ENCODE results near the gene DGAT2L6. TPM values are rescaled to one million over a fixed set of nuclear protein-coding genes. Genes with fewer than 3 reads are reported as not detected.
"Not testable (repeated sequence)": the region's sequence is repeated elsewhere in the genome, so short reads cannot be mapped to it uniquely, and the experiment has no call there.

Gene DGAT2L6
- total RNA-seq, 2 donors from 2014 or later: not detected

GRCh38 chrX:70208479-70208878 lies 31.2 kb downstream of the DGAT2L6 start:
- Histone ChIP-seq H3K9me3 (no peaks in the 10 kb centered on the region), H3K4me3 (no peak overlapping the region), H3K27ac (no peak overlapping the region), H3K27me3 (no peaks in the 10 kb centered on the region), H3K36me3 (replicated peaks in 1 of 2; ENCODE audit: insufficient read depth in 1 of 2, low read depth in 2 of 2) (no peaks in the 10 kb centered on the region), H3K4me1 (no peaks in the 10 kb centered on the region)
- no peak for DNase-seq
- ATAC-seq: no peak
- intact Hi-C loops (cut with DNase I): no loop called here
- no peak for TF ChIP-seq POLR2A (IDR thresholded peaks at IDR 0.05)
- TF ChIP-seq CTCF (IDR thresholded peaks at IDR 0.05): no peak

GRCh38 chrX:70209570-70209969 lies 32.3 kb downstream of the DGAT2L6 start:
- H3K4me1 ChIP-seq; H3K27ac ChIP-seq; H3K36me3 ChIP-seq (replicated peaks in 1 of 2; ENCODE audit: insufficient read depth in 1 of 2, low read depth in 2 of 2); H3K9me3 ChIP-seq; DNase-seq; H3K4me3 ChIP-seq; H3K27me3 ChIP-seq; intact Hi-C loops (cut with DNase I); ATAC-seq: not testable (repeated sequence)
- 26 to 65% methylated on average over 4 to 6 of the region's 6 CpGs for WGBS, 2 donors

GRCh38 chrX:70219938-70220764 lies 42.9 kb downstream of the DGAT2L6 start:
- DNase-seq (peak in 3 of 4 donors; percentile 17 to 35 (median 22)), ATAC-seq (peak; percentile 48)
- TF ChIP-seq POLR2A (IDR thresholded peaks at IDR 0.05) (no peak), CTCF (IDR thresholded peaks at IDR 0.05) (no peak)
- Histone ChIP-seq H3K27me3 (no peaks in the 10 kb centered on the region), H3K27ac (peak overlapping the region in 1 of 4 donors; percentile 22), H3K4me1 (peaks cover 8% of the 10 kb centered on the region), H3K9me3 (no peaks in the 10 kb centered on the region), H3K4me3 (no peak overlapping the region), H3K36me3 (replicated peaks in 1 of 2; ENCODE audit: insufficient read depth in 1 of 2, low read depth in 2 of 2) (no peaks in the 10 kb centered on the region)
- 54 to 65% methylated on average over 3 to 5 of the region's 5 CpGs for WGBS, 2 donors
- intact Hi-C loops (cut with DNase I): no loop called here

GRCh38 chrX:70226048-70226447 lies 48.8 kb downstream of the DGAT2L6 start:
- TF ChIP-seq CTCF (IDR thresholded peaks at IDR 0.05) (no peak), POLR2A (IDR thresholded peaks at IDR 0.05) (no peak)
- Histone ChIP-seq H3K36me3 (replicated peaks in 1 of 2; ENCODE audit: insufficient read depth in 1 of 2, low read depth in 2 of 2) (no peaks in the 10 kb centered on the region), H3K4me1 (no peaks in the 10 kb centered on the region), H3K27me3 (no peaks in the 10 kb centered on the region), H3K27ac (no peak overlapping the region), H3K4me3 (no peak overlapping the region), H3K9me3 (no peaks in the 10 kb centered on the region)
- no peak for DNase-seq
- intact Hi-C loops (cut with DNase I): no loop called here
- no peak for ATAC-seq

- Histone ChIP-seq H3K4me3 (no peak overlapping the region), H3K36me3 (replicated peaks in 1 of 2; ENCODE audit: insufficient read depth in 1 of 2, low read depth in 2 of 2) (no peaks in the 10 kb centered on the region), H3K4me1 (no peaks in the 10 kb centered on the region), H3K9me3 (no peaks in the 10 kb centered on the region), H3K27ac (no peak overlapping the region), H3K27me3 (no peaks in the 10 kb centered on the region)
- no peak for DNase-seq
- 86% methylated on average over 2 of the region's 2 CpGs for WGBS, 2 donors
- no peak for TF ChIP-seq POLR2A (IDR thresholded peaks at IDR 0.05)
- TF ChIP-seq CTCF (IDR thresholded peaks at IDR 0.05): no peak
- intact Hi-C loops (cut with DNase I): no loop called here
- ATAC-seq: no peak
These were observed 49.4 kb downstream of the DGAT2L6 start for GRCh38 chrX:70226687-70227086.

Data from body of pancreas (tissue), 4 donors.